Epithelial cell of prostate (primary cell): ENCODE data around the gene ACAP3.
A peak's percentile ranks its signal among the peaks of the same experiment; 100 is the strongest.

Experiments used
- DNase-seq: peaks from one replicate; pipeline ENCODE4 v3.0.0-alpha.2; 2011; ENCODE audit warnings: low read depth, low spot score
- H3K27ac ChIP-seq: fragments of 450-650 bp; 2 replicates; pipeline ENCODE4 v1.5.1; 2017; ENCODE audit warnings: mild to moderate bottlenecking

ACAP3 gene

GRCh38 chr1:1273512-1274298 is 34.0 kb downstream of the ACAP3 start, which contains the start of gene UBE2J2:
Gene UBE2J2, minus strand, starts transcription at chr1:1273854. Its CDS starts 5,862 bp downstream, at chr1:1267992.
- DNase-seq = no peak
- peak within 1 kb of the TSS; percentile 84 for H3K27ac ChIP-seq

DNA sequence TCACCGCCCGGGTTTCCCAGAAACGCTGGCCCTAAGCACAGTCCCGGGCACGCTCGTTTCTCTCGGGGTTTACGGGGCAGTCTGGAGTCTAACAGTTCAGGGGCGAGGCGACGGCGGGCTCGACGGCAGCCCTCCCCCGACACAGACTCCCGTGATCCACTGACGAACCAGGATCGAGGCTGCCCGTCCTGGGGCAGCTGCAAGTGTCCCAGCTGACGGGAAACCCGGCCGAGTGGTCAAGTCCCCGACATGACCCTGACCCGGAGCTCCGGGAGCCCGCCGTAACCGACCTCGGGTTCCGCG is 34.6 kb downstream of the ACAP3 start:
- no peak for DNase-seq
- H3K27ac ChIP-seq = peak overlapping the region; percentile 84

DNA sequence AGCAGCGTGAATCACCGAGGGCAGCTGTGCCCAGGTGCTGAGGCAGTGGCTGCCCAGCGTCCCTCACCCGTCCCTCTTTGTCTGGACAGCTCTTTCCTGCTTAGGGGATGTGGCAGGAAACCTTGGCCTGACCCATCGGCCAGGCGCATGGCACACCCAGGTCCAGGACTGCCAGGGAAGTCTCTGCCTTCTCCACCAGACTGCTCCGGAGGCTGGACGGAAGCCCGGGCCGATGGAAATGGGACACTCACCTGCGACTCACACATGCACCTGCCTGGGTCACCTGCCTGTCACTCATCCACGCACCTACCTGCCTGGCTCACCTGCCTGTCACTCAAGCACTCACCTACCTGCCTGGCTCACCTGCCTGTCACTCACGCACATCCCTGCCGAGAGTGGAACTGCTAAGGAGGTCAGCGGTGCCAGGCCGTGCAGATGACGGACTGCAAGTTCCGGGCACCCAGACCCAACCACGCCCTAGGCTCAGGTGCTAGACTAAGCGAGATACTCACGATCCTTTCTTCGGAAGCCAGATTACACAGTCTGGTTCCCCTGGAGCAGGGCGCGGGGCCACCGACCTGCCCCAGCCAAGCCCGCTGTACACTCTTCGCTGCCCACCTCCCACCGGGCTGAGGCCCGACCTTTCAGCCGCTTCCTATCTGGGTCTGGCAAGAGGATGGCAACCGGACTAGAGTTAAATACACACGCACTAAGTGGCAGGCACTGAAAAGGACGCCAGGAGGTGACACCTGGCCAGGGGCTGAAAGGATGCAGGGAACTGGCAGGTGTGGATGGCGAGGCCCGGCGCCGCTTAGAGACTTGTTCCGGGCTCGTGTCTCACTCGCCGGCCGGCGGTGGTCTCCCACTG is 35.2 kb downstream of the ACAP3 start:
- H3K27ac ChIP-seq = peak overlapping the region; percentile 84
- DNase-seq = no peak

DNA sequence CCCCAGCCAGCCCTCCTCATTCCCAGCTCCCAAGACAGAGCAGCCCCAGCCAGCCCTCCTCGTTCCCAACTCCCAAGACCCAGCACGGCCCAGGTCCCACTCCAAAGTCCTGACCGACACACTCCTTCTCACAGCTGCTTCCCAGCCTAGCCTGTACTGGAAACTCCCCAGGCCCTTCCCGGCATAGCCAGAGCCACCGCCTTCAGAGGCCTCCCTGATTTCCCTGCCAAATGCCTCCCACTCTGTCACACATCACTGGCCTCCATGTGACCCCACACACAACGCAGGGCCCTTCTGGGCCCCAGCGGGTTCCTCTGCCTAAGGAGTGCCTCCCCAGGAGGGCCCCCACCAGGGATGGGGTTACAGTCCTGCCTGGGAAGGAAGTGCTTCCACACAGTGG is 36.9 kb downstream of the ACAP3 start:
- DNase-seq = no peak
- no peak overlapping the region for H3K27ac ChIP-seq

GRCh38 chr1:1268284-1268682 is 39.4 kb downstream of the ACAP3 start:
- no peak overlapping the region for H3K27ac ChIP-seq
- DNase-seq = no peak

DNA sequence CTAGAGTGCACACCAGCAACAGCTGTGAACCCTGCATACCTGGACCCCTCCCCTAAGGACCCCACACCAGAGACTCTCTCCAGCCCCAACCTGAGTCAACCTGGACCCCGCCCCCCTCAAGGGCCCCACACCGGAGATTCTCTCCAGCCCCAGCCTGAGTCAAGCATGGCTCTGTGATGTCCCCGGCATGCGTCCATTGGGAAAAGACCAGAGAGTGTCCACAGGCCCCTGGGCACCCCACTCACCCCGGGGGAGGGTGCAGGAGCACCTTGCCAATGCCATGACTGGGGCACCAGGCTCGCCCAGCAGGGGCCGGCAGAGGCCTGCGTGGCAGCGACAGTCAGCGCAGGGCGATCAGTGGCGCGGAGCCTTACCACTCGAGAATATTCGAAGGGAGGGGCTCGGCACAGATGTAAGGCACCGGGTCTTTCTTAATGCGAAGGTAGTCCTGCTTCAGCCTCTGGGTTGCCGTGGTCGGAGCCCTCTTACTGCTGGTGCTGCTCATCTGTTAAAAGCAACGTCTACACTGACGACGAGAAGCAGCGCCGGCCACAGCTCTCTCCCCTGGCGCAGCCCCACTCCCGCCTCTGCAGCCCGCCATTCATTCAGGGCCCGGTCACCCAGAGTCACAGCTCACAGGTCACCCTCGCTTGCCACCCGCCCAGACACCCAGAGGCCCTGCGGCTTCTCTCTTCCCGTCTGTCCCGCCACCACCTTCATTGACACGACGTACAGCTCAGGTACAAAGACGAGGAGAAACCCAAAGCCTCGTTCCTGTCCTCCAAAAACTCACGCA is 40.0 kb downstream of the ACAP3 start:
- no peak for DNase-seq
- H3K27ac ChIP-seq = no peak overlapping the region

GRCh38 chr1:1264868-1265272 is 42.9 kb downstream of the ACAP3 start:
- DNase-seq = no peak
- H3K27ac ChIP-seq = peak overlapping the region; percentile 72

- DNase-seq = no peak
- peak overlapping the region; percentile 72 for H3K27ac ChIP-seq
Measured at GRCh38 chr1:1264026-1264425, 43.7 kb downstream of the ACAP3 start.

DNA sequence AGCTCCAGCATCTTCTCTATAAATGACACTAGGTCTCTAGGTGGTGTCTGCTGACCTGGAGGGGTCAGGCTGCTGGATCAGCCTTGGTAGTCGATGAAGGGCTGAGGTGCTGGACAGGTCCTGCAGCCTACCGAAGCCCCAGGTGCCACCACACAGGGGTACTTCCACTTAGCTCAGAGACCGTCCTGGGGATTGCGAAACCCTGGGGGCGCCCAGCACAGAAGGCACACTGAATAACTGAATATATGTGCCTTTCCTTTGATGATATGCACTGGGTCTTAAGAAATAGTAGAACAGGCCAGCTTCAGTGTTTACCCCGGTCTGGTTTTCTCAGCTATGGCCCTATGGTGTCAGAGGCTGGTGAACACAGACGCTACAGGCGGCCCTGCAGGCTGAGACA is 45.0 kb downstream of the ACAP3 start:
- H3K27ac ChIP-seq = no peak overlapping the region

GRCh38 chr1:1262071-1262470 is 45.7 kb downstream of the ACAP3 start:
- DNase-seq = no peak
- no peak overlapping the region for H3K27ac ChIP-seq

More for the DNA sequence above, 45.0 kb downstream of the ACAP3 start:
- DNase-seq = no peak

GRCh38 chr1:1260843-1261560 is 46.7 kb downstream of the ACAP3 start:
- DNase-seq = no peak
- no peak overlapping the region for H3K27ac ChIP-seq

DNA sequence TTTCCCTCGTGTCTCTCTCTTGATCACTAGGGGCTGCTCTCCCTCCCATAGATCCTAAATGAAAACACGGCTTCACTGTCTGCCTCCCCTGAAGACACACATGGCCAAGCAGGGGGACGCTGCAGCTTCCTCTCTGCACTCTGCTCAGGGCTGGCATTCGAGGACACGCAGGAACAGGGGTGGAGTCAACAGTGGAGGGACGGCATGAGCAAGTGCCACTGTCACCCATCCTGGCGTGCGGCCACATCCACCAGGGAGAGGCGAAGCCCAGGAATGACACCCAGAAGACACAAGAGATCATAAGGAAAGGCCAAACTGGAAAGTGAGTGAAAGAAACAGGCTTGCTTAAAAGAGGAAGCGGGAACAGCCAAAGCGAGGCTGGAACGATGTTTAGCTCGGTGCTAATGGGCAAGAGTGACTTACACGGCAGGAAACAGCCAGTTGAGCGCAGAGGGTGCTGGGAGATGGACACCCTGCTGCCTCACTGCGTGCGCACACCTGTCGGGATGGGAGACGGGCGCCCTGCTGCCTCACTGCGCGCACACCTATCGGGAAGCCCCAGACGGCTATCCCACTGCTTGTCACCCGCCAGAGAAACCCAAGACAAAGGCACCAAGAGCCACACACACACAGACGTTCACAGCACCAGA is 47.7 kb downstream of the ACAP3 start:
- no peak overlapping the region for H3K27ac ChIP-seq

DNA sequence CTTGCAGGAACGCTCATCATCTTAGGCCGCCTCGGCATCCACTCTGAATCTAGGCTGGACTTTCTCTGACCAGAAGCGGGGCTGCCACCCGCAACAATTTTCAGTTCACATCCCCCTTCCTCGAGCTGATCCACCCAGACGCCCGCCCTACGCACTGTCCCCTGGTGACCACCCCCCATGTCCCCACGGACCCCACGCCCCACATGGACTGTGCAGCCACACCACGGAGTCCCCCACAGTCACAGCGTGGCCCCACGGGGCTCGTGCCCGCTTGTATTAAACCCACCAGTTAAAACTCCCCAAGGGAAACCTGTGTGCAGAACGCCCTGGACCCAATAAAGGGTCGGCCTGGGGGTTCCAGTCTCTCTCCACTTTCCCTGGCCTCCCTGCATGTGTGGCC is 48.2 kb downstream of the ACAP3 start:
- DNase-seq = no peak
- no peak overlapping the region for H3K27ac ChIP-seq

More for the DNA sequence above, 47.7 kb downstream of the ACAP3 start:
- no peak for DNase-seq

DNA sequence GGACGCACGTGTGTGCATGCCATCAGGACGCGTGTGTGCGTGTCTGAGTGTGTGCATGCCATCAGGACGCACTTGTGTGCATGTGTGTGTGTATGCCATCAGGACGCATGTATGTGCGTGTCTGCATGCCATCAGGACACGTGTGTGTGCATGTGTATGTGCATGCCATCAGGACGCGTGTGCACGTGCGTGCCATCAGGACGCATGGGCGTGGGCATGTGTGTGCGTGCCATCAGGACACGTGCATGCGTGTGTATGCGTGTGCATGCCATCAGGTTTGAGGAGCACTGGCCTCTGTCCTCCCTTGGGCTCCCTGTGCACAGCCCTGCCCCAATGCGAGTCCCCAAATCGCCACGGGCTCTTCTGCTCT is 48.6 kb downstream of the ACAP3 start:
- no peak overlapping the region for H3K27ac ChIP-seq
- DNase-seq = no peak

GRCh38 chr1:1256956-1257871 is 50.5 kb downstream of the ACAP3 start:
- no peak for DNase-seq

DNA sequence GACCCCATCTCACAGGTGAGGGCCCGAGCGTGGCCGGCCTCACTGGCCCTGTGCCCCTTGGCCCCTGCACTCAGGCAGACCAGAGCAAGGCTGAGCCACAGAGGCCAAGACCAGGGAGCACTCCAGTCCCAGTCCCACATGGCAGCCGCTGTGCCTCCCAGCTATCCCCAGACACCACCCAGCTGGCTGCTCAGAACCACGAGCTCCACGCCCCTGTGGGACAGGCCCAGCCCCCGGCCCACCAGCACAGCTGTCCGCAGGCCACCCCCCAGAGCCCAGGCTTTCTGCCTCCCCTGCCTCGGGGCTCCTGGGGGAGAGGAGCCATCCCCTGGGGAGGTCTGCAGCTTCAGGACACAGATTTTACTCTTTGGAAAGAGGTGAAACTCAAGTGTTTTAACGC is 52.1 kb downstream of the ACAP3 start:
- no peak overlapping the region for H3K27ac ChIP-seq
- DNase-seq = no peak

More at GRCh38 chr1:1256956-1257871, 50.5 kb downstream of the ACAP3 start:
- H3K27ac ChIP-seq = no peak overlapping the region

DNA sequence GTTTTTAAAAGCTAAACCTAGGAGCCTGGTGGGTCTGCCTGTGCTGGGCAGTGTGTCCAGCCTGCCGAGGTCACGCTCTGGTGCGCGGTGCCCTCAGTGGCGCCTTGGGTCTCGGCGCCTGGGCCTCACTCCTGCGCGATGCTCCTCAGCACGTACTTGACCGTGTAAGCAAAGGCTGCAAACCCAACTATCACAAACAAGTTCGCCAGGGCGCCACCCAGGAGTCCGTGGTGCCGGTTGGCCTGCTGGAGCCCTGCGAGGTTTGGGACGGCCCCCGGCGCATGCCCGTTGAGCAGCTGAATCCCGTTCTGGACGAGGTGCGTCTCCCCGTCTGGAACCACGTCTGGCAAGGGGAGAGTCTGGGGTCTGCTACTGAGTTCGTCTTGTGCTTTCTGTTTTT is 52.7 kb downstream of the ACAP3 start:
- no peak for DNase-seq
- H3K27ac ChIP-seq = no peak overlapping the region

DNA sequence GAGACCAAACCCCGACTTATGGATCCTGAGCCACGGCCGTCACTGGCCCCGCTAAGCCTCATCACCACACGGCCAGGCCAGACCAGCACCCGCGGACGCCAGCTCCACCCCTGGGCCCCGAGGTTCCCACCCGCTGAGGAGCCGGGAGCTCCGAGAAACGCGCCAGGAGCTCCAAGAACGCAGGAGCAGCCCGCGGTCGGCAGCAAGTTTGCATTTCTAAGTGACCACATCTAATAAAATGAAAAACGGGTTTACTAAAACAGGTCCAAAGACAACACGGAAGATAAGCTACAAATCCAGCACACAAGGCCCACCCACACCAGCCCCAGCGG is 53.1 kb downstream of the ACAP3 start:
- no peak overlapping the region for H3K27ac ChIP-seq
- no peak for DNase-seq
